ENCODE data around the gene MYO1D.

GRCh38 chr17:32615326-32615725, 261.6 kb downstream of the MYO1D start:
- TF ChIP-seq CTCF (IDR thresholded peaks at IDR 0.05; ENCODE audit: insufficient read depth, low read depth, low read length) (no peak), EZH2 (IDR thresholded peaks at IDR 0.05; ENCODE audit: insufficient read depth, low read length) (no peak)
